H9 (cell line): ENCODE measurements around the gene TMEM163. TPM values are rescaled to one million over a fixed set of nuclear protein-coding genes. Genes with fewer than 3 reads are reported as not detected.

Experiments
- DNase-seq: peaks from one replicate; pipeline ENCODE4 v3.0.0-alpha.2; 2017
- H2AFZ ChIP-seq: one replicate; pipeline ENCODE4 v1.6.1; 2013; ENCODE audit warnings: mild to moderate bottlenecking, low read length, control low read depth, moderate library complexity
- H2AK5ac ChIP-seq: 2 replicates; pipeline ENCODE4 v1.6.1; 2013; ENCODE audit warnings: low read length, control low read depth, mixed read lengths; ENCODE audit not compliant: insufficient read length
- H2BK120ac ChIP-seq: one replicate; pipeline ENCODE4 v1.6.1; 2013; ENCODE audit warnings: low read depth, mild to moderate bottlenecking, low read length, control low read depth, inconsistent platforms; ENCODE audit not compliant: poor library complexity, severe bottlenecking
- H2BK12ac ChIP-seq: 2 replicates; pipeline ENCODE4 v1.6.1; 2013; ENCODE audit warnings: low read length, control low read depth, mixed read lengths, low read depth; ENCODE audit not compliant: insufficient read length
- H2BK15ac ChIP-seq: 2 replicates; pipeline ENCODE4 v1.6.1; 2013; ENCODE audit warnings: low read depth, low read length, control low read depth
- H2BK20ac ChIP-seq: one replicate; pipeline ENCODE4 v1.6.1; 2013; ENCODE audit warnings: low read depth, mild to moderate bottlenecking, low read length, control low read depth, inconsistent platforms; ENCODE audit not compliant: poor library complexity, severe bottlenecking
- H2BK5ac ChIP-seq: 2 replicates; pipeline ENCODE4 v1.6.1; 2013; ENCODE audit warnings: low read length, control low read depth, mixed read lengths; ENCODE audit not compliant: insufficient read length
- H3K14ac ChIP-seq: 2 replicates; pipeline ENCODE4 v1.6.1; 2013; ENCODE audit warnings: low read length, control low read depth; ENCODE audit not compliant: insufficient read depth
- H3K18ac ChIP-seq: 2 replicates; pipeline ENCODE4 v1.6.1; 2013; ENCODE audit warnings: low read depth, mild to moderate bottlenecking, mixed read lengths, low read length, control low read depth; ENCODE audit not compliant: insufficient read length
- H3K23ac ChIP-seq: 2 replicates; pipeline ENCODE4 v1.6.1; 2013; ENCODE audit warnings: low read length, control low read depth, mixed read lengths, low read depth; ENCODE audit not compliant: insufficient read length
- H3K23me2 ChIP-seq: 2 replicates; pipeline ENCODE4 v1.6.1; 2013; ENCODE audit warnings: low read depth, mild to moderate bottlenecking, mixed read lengths, low read length, control low read depth; ENCODE audit not compliant: insufficient read length, poor library complexity, severe bottlenecking
- H3K27ac ChIP-seq: 2 replicates; pipeline ENCODE4 v1.5.1; 2013; ENCODE audit warnings: low read length, control low read depth, mixed read lengths, low read depth; ENCODE audit not compliant: insufficient read length
- H3K27me3 ChIP-seq: 2 replicates; pipeline ENCODE4 v1.6.1; 2013; ENCODE audit warnings: low read length, control low read depth, inconsistent platforms; ENCODE audit not compliant: insufficient read depth
- H3K4ac ChIP-seq: 2 replicates; pipeline ENCODE4 v1.6.1; 2013; ENCODE audit warnings: low read depth, mild to moderate bottlenecking, control low read depth, inconsistent platforms, low read length, moderate library complexity
- H3K4me1 ChIP-seq: 2 replicates; pipeline ENCODE4 v1.6.1; 2013; ENCODE audit warnings: low read length, control low read depth, inconsistent platforms; ENCODE audit not compliant: insufficient read depth
- H3K4me2 ChIP-seq: 2 replicates; pipeline ENCODE4 v1.6.1; 2013; ENCODE audit warnings: low read length, control low read depth, mixed read lengths; ENCODE audit not compliant: insufficient read length, insufficient read depth
- H3K56ac ChIP-seq: 2 replicates; pipeline ENCODE4 v1.6.1; 2013; ENCODE audit warnings: low read depth, mild to moderate bottlenecking, mixed read lengths, low read length, control low read depth; ENCODE audit not compliant: insufficient read length
- H3K79me1 ChIP-seq: 2 replicates; pipeline ENCODE4 v1.6.1; 2013; ENCODE audit warnings: low read depth, mild to moderate bottlenecking, moderate library complexity, low read length, control low read depth, inconsistent platforms; ENCODE audit not compliant: insufficient read depth, poor library complexity, severe bottlenecking
- H3K79me2 ChIP-seq: 2 replicates; pipeline ENCODE4 v1.6.1; 2013; ENCODE audit warnings: low read length, control low read depth, inconsistent platforms; ENCODE audit not compliant: insufficient read depth
- H3K9ac ChIP-seq: 2 replicates; pipeline ENCODE4 v1.6.1; 2013; ENCODE audit warnings: low read length, control low read depth, mixed read lengths; ENCODE audit not compliant: insufficient read length; ENCODE audit errors: extremely low read depth
- H3K9me3 ChIP-seq: one replicate; pipeline ENCODE4 v1.6.1; 2013; ENCODE audit warnings: low read depth, low read length, inconsistent platforms; ENCODE audit not compliant: control insufficient read depth
- H3T11ph ChIP-seq: one replicate; pipeline ENCODE4 v1.6.1; 2013; ENCODE audit warnings: mild to moderate bottlenecking, low read length, control low read depth, inconsistent platforms
- H4K20me1 ChIP-seq: one replicate; pipeline ENCODE4 v1.6.1; 2013; ENCODE audit not compliant: control insufficient read depth, insufficient read length, insufficient read depth
- H4K5ac ChIP-seq: 2 replicates; pipeline ENCODE4 v1.6.1; 2013; ENCODE audit warnings: low read depth, mild to moderate bottlenecking, mixed read lengths, low read length, control low read depth; ENCODE audit not compliant: insufficient read length
- H4K8ac ChIP-seq: replicated peaks from 2 replicates; pipeline ENCODE4 v1.6.1; 2013; ENCODE audit warnings: low read length, control low read depth, mixed read lengths, low read depth; ENCODE audit not compliant: insufficient read length
- H4K91ac ChIP-seq: 2 replicates; pipeline ENCODE4 v1.6.1; 2013; ENCODE audit warnings: low read depth, mild to moderate bottlenecking, moderate library complexity, mixed read lengths, low read length, control low read depth; ENCODE audit not compliant: insufficient read length
- H3K27ac Mint-ChIP-seq, 3 experiments: 2 replicates in 2 of 3; 3 replicates in 1 of 3; pipeline ENCODE4 v1.8.0; 2020 to 2021; ENCODE audit warnings: mixed read lengths in 3 of 3, mild to moderate bottlenecking in 1 of 3, moderate library complexity in 1 of 3
- H3K27me3 Mint-ChIP-seq: 2 replicates; pipeline ENCODE4 v1.8.0; 2021; ENCODE audit warnings: low read depth, mild to moderate bottlenecking, moderate library complexity, mixed read lengths
- H3K36me3 Mint-ChIP-seq, 3 experiments: 2 replicates in 2 of 3; 3 replicates in 1 of 3; pipeline ENCODE4 v1.8.0; 2020 to 2021; ENCODE audit warnings: low read depth in 3 of 3, mixed read lengths in 3 of 3; ENCODE audit not compliant: insufficient read depth in 1 of 3
- H3K4me1 Mint-ChIP-seq, 2 experiments: 2 replicates each; pipeline ENCODE4 v1.8.0; 2020; ENCODE audit warnings: mixed read lengths in 2 of 2
- H3K4me3 Mint-ChIP-seq, 2 experiments: 2 replicates in 1 of 2; 3 replicates in 1 of 2; pipeline ENCODE4 v1.8.0; 2020 to 2021; ENCODE audit warnings: mild to moderate bottlenecking in 2 of 2, mixed read lengths in 2 of 2, moderate library complexity in 1 of 2
- H3K9me3 Mint-ChIP-seq, 2 experiments: 2 replicates in 1 of 2; 3 replicates in 1 of 2; pipeline ENCODE4 v1.8.0; 2020; ENCODE audit warnings: mild to moderate bottlenecking in 2 of 2, mixed read lengths in 2 of 2, moderate library complexity in 1 of 2
- WGBS: extraction: QIAGEN DNeasy Blood & Tissue Kit; methylation state at CpG from one replicate; pipeline ENCODE4 v1.1.7; 2013; ENCODE audit warnings: missing lambda C conversion rate, low lambda C conversion rate, mixed read lengths; ENCODE audit not compliant: insufficient read length; ENCODE audit errors: extremely low coverage; 5-methylcytosine and 5-hydroxymethylcytosine counted together
- total RNA-seq: library from RNA; stranded (reverse); gene quantifications from 2 replicates; pipeline ENCODE4 v1.2.1, GENCODE V29; 2021
- TF ChIP-seq, protein P1 (sequence below): fragments of 200-600 bp; sonication (generic); conservative IDR thresholded peaks from 3 replicates; pipeline ENCODE4 v1.8.0; 2021; ENCODE audit warnings: antibody characterized with exemption, mild to moderate bottlenecking

Gene TMEM163
- total RNA-seq, 1 experiment from 2014 or later, result 0.39 TPM

DNA sequence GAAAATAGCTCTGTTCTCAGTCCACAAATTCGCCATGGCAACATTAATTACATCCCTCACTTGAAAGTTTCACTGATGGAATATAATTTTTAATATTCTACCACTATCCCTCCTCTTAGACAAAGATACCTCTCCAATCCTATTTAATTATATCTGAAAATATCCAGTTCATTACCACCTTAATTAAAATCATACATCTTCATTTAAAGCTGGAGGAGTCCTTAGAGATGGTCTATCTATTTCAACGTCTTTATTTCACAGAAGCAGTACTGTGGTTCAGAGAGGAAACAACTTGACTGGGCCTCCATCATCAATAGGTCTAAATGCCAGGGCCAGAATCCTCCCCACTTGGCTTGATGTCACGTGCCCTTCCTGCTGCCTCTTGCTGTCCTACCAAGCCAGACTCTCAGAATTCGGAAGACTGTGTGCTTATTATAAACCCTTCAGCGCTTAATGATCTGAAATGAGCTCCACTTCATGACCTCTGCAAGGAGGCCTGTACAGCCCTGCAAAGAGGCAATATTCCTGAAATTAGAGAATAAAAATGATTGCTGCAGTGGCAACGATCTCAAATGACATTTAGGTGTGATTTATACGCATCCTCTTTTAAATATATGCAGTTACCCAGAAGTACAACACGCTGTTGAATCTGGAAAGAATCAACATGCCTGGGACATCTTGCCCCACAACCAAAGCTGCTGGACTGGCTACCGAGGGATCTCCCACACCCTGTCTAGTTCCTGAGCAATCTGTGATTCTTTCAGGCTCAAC, 146.3 kb downstream of the TMEM163 start:
- H4K8ac ChIP-seq, result no peak overlapping the region

More for the DNA sequence above, 146.3 kb downstream of the TMEM163 start:
- no peaks in the 10 kb centered on the region for H3K79me1 ChIP-seq
- no peaks in the 10 kb centered on the region for H3K27me3 ChIP-seq
- no peaks in the 10 kb centered on the region for H3K23me2 ChIP-seq
- H2BK120ac ChIP-seq, result no peak overlapping the region
- no peaks in the 10 kb centered on the region for H3K9me3 Mint-ChIP-seq
- H2BK5ac ChIP-seq, result no peak overlapping the region
- no peak for DNase-seq
- H2BK12ac ChIP-seq, result no peak overlapping the region
- no peak overlapping the region for H3K23ac ChIP-seq
- H3K56ac ChIP-seq, result no peak overlapping the region
- no peak overlapping the region for H2AFZ ChIP-seq
- H3K4ac ChIP-seq, result no peak overlapping the region
- no peak overlapping the region for H2BK20ac ChIP-seq
- TF ChIP-seq, protein P1, sequence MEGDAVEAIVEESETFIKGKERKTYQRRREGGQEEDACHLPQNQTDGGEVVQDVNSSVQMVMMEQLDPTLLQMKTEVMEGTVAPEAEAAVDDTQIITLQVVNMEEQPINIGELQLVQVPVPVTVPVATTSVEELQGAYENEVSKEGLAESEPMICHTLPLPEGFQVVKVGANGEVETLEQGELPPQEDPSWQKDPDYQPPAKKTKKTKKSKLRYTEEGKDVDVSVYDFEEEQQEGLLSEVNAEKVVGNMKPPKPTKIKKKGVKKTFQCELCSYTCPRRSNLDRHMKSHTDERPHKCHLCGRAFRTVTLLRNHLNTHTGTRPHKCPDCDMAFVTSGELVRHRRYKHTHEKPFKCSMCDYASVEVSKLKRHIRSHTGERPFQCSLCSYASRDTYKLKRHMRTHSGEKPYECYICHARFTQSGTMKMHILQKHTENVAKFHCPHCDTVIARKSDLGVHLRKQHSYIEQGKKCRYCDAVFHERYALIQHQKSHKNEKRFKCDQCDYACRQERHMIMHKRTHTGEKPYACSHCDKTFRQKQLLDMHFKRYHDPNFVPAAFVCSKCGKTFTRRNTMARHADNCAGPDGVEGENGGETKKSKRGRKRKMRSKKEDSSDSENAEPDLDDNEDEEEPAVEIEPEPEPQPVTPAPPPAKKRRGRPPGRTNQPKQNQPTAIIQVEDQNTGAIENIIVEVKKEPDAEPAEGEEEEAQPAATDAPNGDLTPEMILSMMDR, result no peak
- H3T11ph ChIP-seq, result no peak overlapping the region
- 0 out of 2 replicates have a peak, but pooled peaks cover 2% of the 10 kb centered on the region for H3K27me3 Mint-ChIP-seq
- H3K18ac ChIP-seq, result no peak overlapping the region
- no CpG with 5 or more reads among the region's 9 CpGs for WGBS
- no peak overlapping the region for H3K4me3 Mint-ChIP-seq
- H3K4me2 ChIP-seq, result no peak overlapping the region
- peaks cover 16 to 17% of the 10 kb centered on the region in 2 experiments for H3K4me1 Mint-ChIP-seq
- no peak overlapping the region for H3K27ac Mint-ChIP-seq
- H3K9ac ChIP-seq, result no peak overlapping the region
- H2BK15ac ChIP-seq, result no peak overlapping the region
- no peaks in the 10 kb centered on the region for H3K4me1 ChIP-seq
- no peaks in the 10 kb centered on the region; a peak in 1 of 7 replicates for H3K36me3 Mint-ChIP-seq
- no peaks in the 10 kb centered on the region for H4K20me1 ChIP-seq
- H3K9me3 ChIP-seq, result no peaks in the 10 kb centered on the region
- H4K91ac ChIP-seq, result no peak overlapping the region
- no peak overlapping the region for H4K5ac ChIP-seq
- H3K79me2 ChIP-seq, result no peaks in the 10 kb centered on the region
- no peak overlapping the region for H3K27ac ChIP-seq
- H3K14ac ChIP-seq, result no peak overlapping the region
- H2AK5ac ChIP-seq, result no peak overlapping the region
